Measurements from ENCODE around the gene EPC2. TPM values are rescaled to one million over a fixed set of nuclear protein-coding genes. Genes with fewer than 3 reads are reported as not detected.

Gene EPC2
- total and polyA plus RNA-seq, 10 of the 15 experiments (the other 5 are each of a cell fraction or from before 2014, with no cell fraction given) = 2.0 to 16.5 (median 10.8) TPM

DNA sequence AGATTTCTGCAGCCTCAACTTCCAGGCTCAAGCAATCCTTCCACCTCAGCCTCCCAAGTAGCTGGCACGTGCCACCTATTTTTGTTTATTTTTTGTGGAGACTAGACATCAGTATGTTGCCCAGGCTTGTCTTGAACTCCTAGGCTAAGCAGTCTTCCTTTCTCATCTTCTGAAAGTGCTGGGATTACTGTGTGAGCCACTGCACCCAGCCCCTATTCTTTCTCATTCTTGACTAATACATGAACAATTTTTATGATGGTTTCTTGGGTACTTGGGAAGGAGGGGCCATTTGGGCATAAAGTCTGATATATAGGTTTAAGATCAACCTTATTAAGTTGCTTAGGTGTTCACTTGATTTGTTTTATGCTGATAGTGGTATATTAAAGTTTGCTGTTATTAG lies 26.2 kb downstream of the EPC2 start:
- ATAC-seq (no peak; the same call in 1 of the 3 replicates), DNase-seq (ENCODE audit: low read depth, low spot score) (no peak), FAIRE-seq (no peak)
- POLR2A ChIA-PET = no interaction called here
- SMC1A ChIA-PET (ENCODE audit: uncharacterized antibody, unreplicated experiment) = interaction anchor here (0.9 to 1.5 kb wide), 2 partner anchors 12 to 25 kb away, joined by 3 read pairs; no protein-coding TSS in a partner anchor
- H3K4me1 ChIP-seq (ENCODE audit: control insufficient read depth, insufficient read depth, low read length) = no peaks in the 10 kb centered on the region; the same call in 1 of the 2 replicates
- no peaks in the 10 kb centered on the region for H3K36me3 ChIP-seq (ENCODE audit: control insufficient read depth in 2 of 2, insufficient read depth in 2 of 2, low read length in 1 of 2)
- no peaks in the 10 kb centered on the region; the same call in 1 of the 2 replicates for H4K20me1 ChIP-seq (ENCODE audit: control insufficient read depth, insufficient read depth)
- no peak overlapping the region for H2AFZ ChIP-seq (ENCODE audit: control insufficient read depth, low read depth, low read length)
- CTCF ChIA-PET = interaction anchor here (0.7 kb wide), 1 partner anchor 56 kb away, joined by 4 read pairs; no protein-coding TSS in a partner anchor
- TF ChIP-seq PML (IDR thresholded peaks at IDR 0.05; ENCODE audit: low read length) (no peak), RBBP5 (conservative IDR thresholded peaks at IDR 0.05) (no peak), RUNX3 (IDR thresholded peaks at IDR 0.05; ENCODE audit: low read length) (no peak), HDAC6 (IDR thresholded peaks at IDR 0.05; ENCODE audit: unreplicated experiment) (no peak), IKZF2 (IDR thresholded peaks at IDR 0.05) (no peak), NFXL1 (IDR thresholded peaks at IDR 0.05; ENCODE audit: borderline replicate concordance) (no peak), IRF4 (IDR thresholded peaks at IDR 0.05; ENCODE audit: low read depth, low read length) (no peak), TCF7 (IDR thresholded peaks at IDR 0.05; ENCODE audit: borderline replicate concordance) (no peak), MTA3 (IDR thresholded peaks at IDR 0.05; ENCODE audit: borderline replicate concordance, low read length) (no peak), SREBF1 (IDR thresholded peaks at IDR 0.05; ENCODE audit: low read length) (no peak), SUZ12 (IDR thresholded peaks at IDR 0.05; ENCODE audit: unreplicated experiment) (no peak), TBL1XR1 (IDR thresholded peaks at IDR 0.05; ENCODE audit: low read depth, low read length) (no peak)
- TF ChIP-seq, protein P1, sequence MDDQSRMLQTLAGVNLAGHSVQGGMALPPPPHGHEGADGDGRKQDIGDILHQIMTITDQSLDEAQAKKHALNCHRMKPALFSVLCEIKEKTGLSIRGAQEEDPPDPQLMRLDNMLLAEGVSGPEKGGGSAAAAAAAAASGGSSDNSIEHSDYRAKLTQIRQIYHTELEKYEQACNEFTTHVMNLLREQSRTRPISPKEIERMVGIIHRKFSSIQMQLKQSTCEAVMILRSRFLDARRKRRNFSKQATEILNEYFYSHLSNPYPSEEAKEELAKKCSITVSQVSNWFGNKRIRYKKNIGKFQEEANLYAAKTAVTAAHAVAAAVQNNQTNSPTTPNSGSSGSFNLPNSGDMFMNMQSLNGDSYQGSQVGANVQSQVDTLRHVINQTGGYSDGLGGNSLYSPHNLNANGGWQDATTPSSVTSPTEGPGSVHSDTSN (IDR thresholded peaks at IDR 0.05; ENCODE audit: insufficient replicate concordance, low read depth, low read length) = no peak
- TF ChIP-seq, protein P2, sequence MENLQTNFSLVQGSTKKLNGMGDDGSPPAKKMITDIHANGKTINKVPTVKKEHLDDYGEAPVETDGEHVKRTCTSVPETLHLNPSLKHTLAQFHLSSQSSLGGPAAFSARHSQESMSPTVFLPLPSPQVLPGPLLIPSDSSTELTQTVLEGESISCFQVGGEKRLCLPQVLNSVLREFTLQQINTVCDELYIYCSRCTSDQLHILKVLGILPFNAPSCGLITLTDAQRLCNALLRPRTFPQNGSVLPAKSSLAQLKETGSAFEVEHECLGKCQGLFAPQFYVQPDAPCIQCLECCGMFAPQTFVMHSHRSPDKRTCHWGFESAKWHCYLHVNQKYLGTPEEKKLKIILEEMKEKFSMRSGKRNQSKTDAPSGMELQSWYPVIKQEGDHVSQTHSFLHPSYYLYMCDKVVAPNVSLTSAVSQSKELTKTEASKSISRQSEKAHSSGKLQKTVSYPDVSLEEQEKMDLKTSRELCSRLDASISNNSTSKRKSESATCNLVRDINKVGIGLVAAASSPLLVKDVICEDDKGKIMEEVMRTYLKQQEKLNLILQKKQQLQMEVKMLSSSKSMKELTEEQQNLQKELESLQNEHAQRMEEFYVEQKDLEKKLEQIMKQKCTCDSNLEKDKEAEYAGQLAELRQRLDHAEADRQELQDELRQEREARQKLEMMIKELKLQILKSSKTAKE (IDR thresholded peaks at IDR 0.05; ENCODE audit: low read depth, poor library complexity, severe bottlenecking) = no peak
- H3K27ac ChIP-seq (ENCODE audit: control insufficient read depth, insufficient read depth) = no peak overlapping the region
- no peak overlapping the region for H3K4me3 ChIP-seq
- BruUV-seq (replicated peaks) = no TSS peak
- peaks cover 69% of the 10 kb centered on the region for H3K79me2 ChIP-seq (ENCODE audit: control insufficient read depth, insufficient read depth, low read length)
- H3K4me2 ChIP-seq (ENCODE audit: control insufficient read depth, insufficient read depth) = no peak overlapping the region
- peaks cover 3% of the 10 kb centered on the region; the same call in 2 of the 3 replicates for H3K9me3 ChIP-seq (replicated peaks; ENCODE audit: control insufficient read depth, insufficient read depth, low read length)
- intact Hi-C loops (cut with micrococcal nuclease; ENCODE audit: unreplicated experiment) (no loop called here), in situ Hi-C loops (cut with MboI) (no loop called here)
- H3K27me3 ChIP-seq (replicated peaks in 1 of 2; ENCODE audit: control insufficient read depth in 2 of 2, insufficient read depth in 2 of 2, low read length in 1 of 2) = no peaks in the 10 kb centered on the region
- RAD21 ChIA-PET (ENCODE audit: unreplicated experiment) = no interaction called here
- 40% methylated on average over 1 of the region's 1 CpG for WGBS (ENCODE audit: insufficient coverage, insufficient replicate concordance, low lambda C conversion rate, missing lambda C conversion rate)
- H3K9ac ChIP-seq (ENCODE audit: control insufficient read depth, insufficient read depth, low read length) = no peak overlapping the region
